Measurements from ENCODE around the gene C1QA.

The C1QA gene

GRCh38 chr1:22635436-22635835, 992 bp upstream of the C1QA start:
- no peak for DNase-seq (ENCODE audit: insufficient read length, low spot score)
- FAIRE-seq, result no peak
- TF ChIP-seq POLR2A (IDR thresholded peaks at IDR 0.05; ENCODE audit: low read depth, low read length) (no peak), POU2F2 (IDR thresholded peaks at IDR 0.05; ENCODE audit: low read depth, low read length) (no peak), SPI1 (IDR thresholded peaks at IDR 0.05; ENCODE audit: low read depth, low read length) (no peak), TAF1 (IDR thresholded peaks at IDR 0.05; ENCODE audit: low read depth, low read length) (no peak), POLR2AphosphoS5 (IDR thresholded peaks at IDR 0.05; ENCODE audit: low read depth, low read length) (no peak), PAX5 (IDR thresholded peaks at IDR 0.05; ENCODE audit: insufficient read depth, low read length, severe bottlenecking) (no peak)

DNA sequence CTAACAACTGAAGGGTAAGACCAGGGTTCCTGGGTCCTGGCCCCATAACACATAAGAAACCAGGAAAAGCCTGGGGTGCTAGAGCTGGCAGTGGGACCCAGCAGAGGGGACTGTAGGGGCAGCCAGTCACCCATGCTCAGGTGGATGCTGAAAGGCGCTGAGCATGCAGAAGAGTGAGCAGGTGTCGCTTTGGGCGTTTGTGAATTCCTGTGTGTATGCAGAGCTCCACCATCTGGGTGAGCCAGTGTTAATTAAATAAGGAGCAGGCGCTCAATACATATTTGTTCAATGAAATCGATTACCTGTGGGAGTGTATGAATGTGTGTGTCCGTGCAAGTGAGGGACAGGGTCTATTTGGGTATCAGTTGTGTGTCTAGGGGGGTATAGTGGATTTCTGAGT, 499 bp downstream of the C1QA start:
- no peak for TF ChIP-seq TAF1 (IDR thresholded peaks at IDR 0.05; ENCODE audit: low read depth, low read length)
- TF ChIP-seq POU2F2 (IDR thresholded peaks at IDR 0.05; ENCODE audit: low read depth, low read length), result no peak
- DNase-seq (ENCODE audit: insufficient read length, low spot score) (no peak), FAIRE-seq (no peak)

DNA sequence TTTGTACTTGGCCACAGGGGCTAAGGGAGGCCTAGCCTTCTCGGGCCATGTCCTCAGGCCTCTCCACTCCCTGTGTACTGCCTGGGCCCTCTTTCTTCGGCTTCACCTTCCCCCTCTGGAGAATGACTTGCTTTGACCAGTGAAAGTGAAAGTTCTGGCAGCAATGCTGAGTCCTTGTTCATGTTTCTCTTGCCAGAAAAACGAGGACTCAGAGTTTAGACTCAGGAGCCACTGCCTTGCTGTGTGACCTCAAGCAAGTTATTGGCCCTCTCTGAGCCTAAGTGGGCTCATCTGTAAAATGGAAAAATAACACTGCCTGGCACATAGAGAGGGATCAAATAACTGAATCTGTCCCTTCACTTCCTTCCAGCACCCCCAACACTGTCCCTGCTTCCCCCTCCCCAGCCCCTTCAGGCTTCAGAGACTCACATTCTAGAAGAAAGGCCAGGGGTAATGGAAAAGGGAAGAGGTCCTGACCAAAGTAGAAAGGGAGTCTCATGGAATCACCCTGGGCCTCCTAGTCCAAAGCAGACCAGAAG, 1.5 kb downstream of the C1QA start:
- no peak for DNase-seq (ENCODE audit: insufficient read length, low spot score)
- FAIRE-seq, result no peak
- TF ChIP-seq TAF1 (IDR thresholded peaks at IDR 0.05; ENCODE audit: low read depth, low read length) (no peak), POU2F2 (IDR thresholded peaks at IDR 0.05; ENCODE audit: low read depth, low read length) (no peak), POLR2AphosphoS5 (IDR thresholded peaks at IDR 0.05; ENCODE audit: low read depth, low read length) (no peak), PAX5 (IDR thresholded peaks at IDR 0.05; ENCODE audit: insufficient read depth, low read length, severe bottlenecking) (no peak)

DNA sequence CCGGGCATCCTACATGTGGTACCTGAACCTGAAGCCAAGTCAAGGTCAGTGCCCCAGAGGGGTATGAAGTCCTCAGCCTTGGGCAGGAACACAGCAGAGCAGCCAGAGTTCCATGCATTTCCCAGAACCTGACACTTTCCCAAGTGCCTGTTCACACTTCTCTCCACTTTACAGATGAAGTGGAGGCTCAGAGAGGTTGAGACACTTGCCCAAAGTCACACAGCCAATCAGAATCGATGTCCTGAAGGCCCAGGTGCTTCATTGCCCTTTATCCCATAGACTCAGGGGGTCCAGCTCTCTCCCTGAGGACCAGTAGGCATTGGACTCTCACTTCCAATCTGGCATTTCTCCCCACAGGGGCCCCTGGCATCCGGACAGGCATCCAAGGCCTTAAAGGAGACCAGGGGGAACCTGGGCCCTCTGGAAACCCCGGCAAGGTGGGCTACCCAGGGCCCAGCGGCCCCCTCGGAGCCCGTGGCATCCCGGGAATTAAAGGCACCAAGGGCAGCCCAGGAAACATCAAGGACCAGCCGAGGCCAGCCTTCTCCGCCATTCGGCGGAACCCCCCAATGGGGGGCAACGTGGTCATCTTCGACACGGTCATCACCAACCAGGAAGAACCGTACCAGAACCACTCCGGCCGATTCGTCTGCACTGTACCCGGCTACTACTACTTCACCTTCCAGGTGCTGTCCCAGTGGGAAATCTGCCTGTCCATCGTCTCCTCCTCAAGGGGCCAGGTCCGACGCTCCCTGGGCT, 2.2 kb downstream of the C1QA start:
- no peak for DNase-seq (ENCODE audit: insufficient read length, low spot score)
- TF ChIP-seq POLR2AphosphoS5 (IDR thresholded peaks at IDR 0.05; ENCODE audit: low read depth, low read length), result no peak
- no peak for TF ChIP-seq TAF1 (IDR thresholded peaks at IDR 0.05; ENCODE audit: low read depth, low read length)
- TF ChIP-seq PAX5 (IDR thresholded peaks at IDR 0.05; ENCODE audit: insufficient read depth, low read length, severe bottlenecking), result no peak
- TF ChIP-seq SPI1 (IDR thresholded peaks at IDR 0.05; ENCODE audit: low read depth, low read length), result no peak
- TF ChIP-seq POLR2A (IDR thresholded peaks at IDR 0.05; ENCODE audit: low read depth, low read length), result no peak
- TF ChIP-seq POU2F2 (IDR thresholded peaks at IDR 0.05; ENCODE audit: low read depth, low read length), result no peak
- FAIRE-seq, result no peak

- TF ChIP-seq POU2F2 (IDR thresholded peaks at IDR 0.05; ENCODE audit: low read depth, low read length), result no peak
- TF ChIP-seq SPI1 (IDR thresholded peaks at IDR 0.05; ENCODE audit: low read depth, low read length), result no peak
- FAIRE-seq, result no peak
- DNase-seq (ENCODE audit: insufficient read length, low spot score), result no peak
Measured at GRCh38 chr1:22639286-22639685, 2.9 kb downstream of the C1QA start.

- no peak for DNase-seq (ENCODE audit: insufficient read length, low spot score)
- FAIRE-seq, result no peak
- TF ChIP-seq TAF1 (IDR thresholded peaks at IDR 0.05; ENCODE audit: low read depth, low read length), result no peak
- no peak for TF ChIP-seq PAX5 (IDR thresholded peaks at IDR 0.05; ENCODE audit: insufficient read depth, low read length, severe bottlenecking)
- TF ChIP-seq POLR2A (IDR thresholded peaks at IDR 0.05; ENCODE audit: low read depth, low read length), result no peak
- TF ChIP-seq SPI1 (IDR thresholded peaks at IDR 0.05; ENCODE audit: low read depth, low read length), result no peak
- TF ChIP-seq POLR2AphosphoS5 (IDR thresholded peaks at IDR 0.05; ENCODE audit: low read depth, low read length), result no peak
- no peak for TF ChIP-seq POU2F2 (IDR thresholded peaks at IDR 0.05; ENCODE audit: low read depth, low read length)
Measured at GRCh38 chr1:22641247-22641646, 4.8 kb downstream of the C1QA start.

GRCh38 chr1:22641906-22642636, 5.6 kb downstream of the C1QA start:
- peak; percentile 89 for DNase-seq (ENCODE audit: insufficient read length, low spot score)
- TF ChIP-seq POU2F2 (IDR thresholded peaks at IDR 0.05; ENCODE audit: low read depth, low read length) (no peak), SPI1 (IDR thresholded peaks at IDR 0.05; ENCODE audit: low read depth, low read length) (no peak), POLR2A (IDR thresholded peaks at IDR 0.05; ENCODE audit: low read depth, low read length) (no peak), TAF1 (IDR thresholded peaks at IDR 0.05; ENCODE audit: low read depth, low read length) (no peak), PAX5 (IDR thresholded peaks at IDR 0.05; ENCODE audit: insufficient read depth, low read length, severe bottlenecking) (no peak), POLR2AphosphoS5 (IDR thresholded peaks at IDR 0.05; ENCODE audit: low read depth, low read length) (no peak)
- peak; percentile 84 for FAIRE-seq

DNA sequence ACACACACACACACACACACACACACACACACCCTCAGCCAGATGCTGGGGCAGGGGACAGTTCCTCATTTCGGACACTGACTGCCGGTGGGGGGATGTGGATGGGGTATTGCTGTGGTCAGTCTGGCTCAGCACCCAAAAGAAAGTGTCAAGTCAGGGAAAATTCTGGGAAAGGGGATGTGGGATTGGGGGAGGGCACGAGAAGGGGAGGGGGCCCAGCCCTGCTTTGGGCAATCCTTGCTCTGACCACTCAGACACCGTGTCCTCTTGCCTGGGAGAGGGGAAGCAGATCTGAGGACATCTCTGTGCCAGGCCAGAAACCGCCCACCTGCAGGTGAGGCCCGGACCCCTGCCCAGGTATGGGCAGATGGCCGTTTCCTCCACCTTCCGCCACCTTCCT, 7.0 kb downstream of the C1QA start, which contains the start of gene C1QC:
TSS of gene C1QC (plus strand) at position 253 of the 400 bp plus-strand sequence. CDS start 391 bp downstream, outside the sequence.
- no peak for FAIRE-seq
- DNase-seq (ENCODE audit: insufficient read length, low spot score), result no peak
- TF ChIP-seq TAF1 (IDR thresholded peaks at IDR 0.05; ENCODE audit: low read depth, low read length), result no peak
- TF ChIP-seq SPI1 (IDR thresholded peaks at IDR 0.05; ENCODE audit: low read depth, low read length), result peak; percentile 28; the same call in 1 of the 2 replicates

DNA sequence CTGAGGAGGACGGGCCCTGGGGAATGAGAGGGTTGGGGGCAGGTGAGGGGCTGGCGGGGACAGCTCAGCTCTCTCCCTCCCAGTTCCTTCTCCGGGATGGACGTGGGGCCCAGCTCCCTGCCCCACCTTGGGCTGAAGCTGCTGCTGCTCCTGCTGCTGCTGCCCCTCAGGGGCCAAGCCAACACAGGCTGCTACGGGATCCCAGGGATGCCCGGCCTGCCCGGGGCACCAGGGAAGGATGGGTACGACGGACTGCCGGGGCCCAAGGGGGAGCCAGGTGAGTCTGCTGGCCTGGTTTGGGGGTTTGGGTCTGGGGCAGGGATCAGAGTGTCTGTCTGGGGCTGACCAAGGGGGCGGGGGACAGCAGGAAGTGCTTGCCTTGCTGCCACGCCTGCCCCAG, 7.5 kb downstream of the C1QA start:
- FAIRE-seq, result no peak
- DNase-seq (ENCODE audit: insufficient read length, low spot score), result no peak
- no peak for TF ChIP-seq SPI1 (IDR thresholded peaks at IDR 0.05; ENCODE audit: low read depth, low read length)
- no peak for TF ChIP-seq POLR2A (IDR thresholded peaks at IDR 0.05; ENCODE audit: low read depth, low read length)
- no peak for TF ChIP-seq TAF1 (IDR thresholded peaks at IDR 0.05; ENCODE audit: low read depth, low read length)
- no peak for TF ChIP-seq PAX5 (IDR thresholded peaks at IDR 0.05; ENCODE audit: insufficient read depth, low read length, severe bottlenecking)
- no peak for TF ChIP-seq POU2F2 (IDR thresholded peaks at IDR 0.05; ENCODE audit: low read depth, low read length)
- TF ChIP-seq POLR2AphosphoS5 (IDR thresholded peaks at IDR 0.05; ENCODE audit: low read depth, low read length), result no peak

DNA sequence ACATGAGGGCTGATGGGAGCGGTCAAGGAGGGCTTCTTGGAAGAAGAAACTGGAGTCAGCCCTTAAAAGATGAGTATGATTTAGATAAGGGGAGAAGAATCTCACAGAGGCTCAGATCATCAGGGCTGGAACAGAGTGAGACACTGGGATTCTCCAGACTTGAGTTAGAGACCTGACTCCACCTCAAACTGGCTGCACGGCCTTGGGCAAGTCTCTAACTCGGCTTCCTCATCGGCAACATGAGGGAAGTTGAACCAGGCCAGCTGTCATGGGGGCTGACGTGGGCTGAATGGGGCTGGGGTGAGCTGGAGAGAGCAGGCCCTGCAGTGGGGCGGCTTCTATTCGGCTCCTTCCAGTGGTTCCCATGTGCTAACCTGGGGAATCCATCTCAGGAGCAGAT, 9.5 kb downstream of the C1QA start:
- DNase-seq (ENCODE audit: insufficient read length, low spot score), result no peak
- TF ChIP-seq POU2F2 (IDR thresholded peaks at IDR 0.05; ENCODE audit: low read depth, low read length) (no peak), POLR2A (IDR thresholded peaks at IDR 0.05; ENCODE audit: low read depth, low read length) (no peak), TAF1 (IDR thresholded peaks at IDR 0.05; ENCODE audit: low read depth, low read length) (no peak), POLR2AphosphoS5 (IDR thresholded peaks at IDR 0.05; ENCODE audit: low read depth, low read length) (no peak), PAX5 (IDR thresholded peaks at IDR 0.05; ENCODE audit: insufficient read depth, low read length, severe bottlenecking) (no peak), SPI1 (IDR thresholded peaks at IDR 0.05; ENCODE audit: low read depth, low read length) (no peak)
- FAIRE-seq, result no peak

Data from GM12891 (cell line).